HCT116 (cell line): ENCODE results near the gene FAM184A.

Source experiments
- EZH2 ChIP-seq: fragments of 200-600 bp; sonication (generic); IDR thresholded peaks from 2 replicates; pipeline ENCODE4 v1.6.1; 2017; ENCODE audit warnings: antibody characterized with exemption, mixed run types
- JUND ChIP-seq: IDR thresholded peaks from 2 replicates; pipeline ENCODE4 v1.6.1; 2012
- POLR2A ChIP-seq: IDR thresholded peaks from 2 replicates; pipeline ENCODE4 v1.7.0; 2011; ENCODE audit warnings: borderline replicate concordance; ENCODE audit not compliant: insufficient read depth, insufficient read length; ENCODE audit errors: extremely low read depth
- ZNF274 ChIP-seq: fragments of 200-500 bp; sonication (Bioruptor generic); IDR thresholded peaks from 2 replicates; pipeline ENCODE4 v1.6.1; 2014; ENCODE audit warnings: mild to moderate bottlenecking, low read depth, low read length, inconsistent platforms
- TF ChIP-seq, protein P1 (sequence below), 3 experiments: fragments of 200-600 bp in 1 of 3; sonication (generic) in 1 of 3; IDR thresholded peaks in 2 of 3; conservative IDR thresholded peaks in 1 of 3; 2 replicates each; pipeline ENCODE4 v1.5.1; 2012 to 2017; ENCODE audit warnings: low read depth in 2 of 3, low read length in 2 of 3, antibody characterized with exemption in 1 of 3, borderline replicate concordance in 1 of 3, control low read depth in 1 of 3, mild to moderate bottlenecking in 1 of 3, mixed read lengths in 1 of 3, mixed run types in 1 of 3, moderate library complexity in 1 of 3; ENCODE audit not compliant: insufficient read depth in 1 of 3

DNA sequence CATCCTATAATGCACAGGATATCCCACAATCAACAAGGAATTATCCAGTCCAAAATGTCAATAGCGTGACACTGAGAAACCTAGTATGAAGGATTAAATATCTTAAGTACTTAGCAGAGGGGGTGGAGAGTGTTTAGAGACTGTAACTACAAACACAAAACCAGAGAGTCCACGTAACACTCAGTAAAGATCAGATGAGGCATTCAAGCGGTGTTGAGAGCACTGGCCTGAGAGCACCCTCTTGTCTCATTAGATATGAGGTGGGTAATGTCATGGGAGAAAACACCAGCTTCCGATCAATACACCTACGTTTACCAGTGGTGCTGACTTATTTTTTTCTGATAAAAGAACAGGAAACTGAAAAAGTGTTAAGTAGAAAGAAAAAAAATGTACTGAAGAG is 2.3 kb downstream of the FAM184A start:
- no peak for TF ChIP-seq ZNF274
- TF ChIP-seq EZH2 = no peak
- TF ChIP-seq, protein P1, sequence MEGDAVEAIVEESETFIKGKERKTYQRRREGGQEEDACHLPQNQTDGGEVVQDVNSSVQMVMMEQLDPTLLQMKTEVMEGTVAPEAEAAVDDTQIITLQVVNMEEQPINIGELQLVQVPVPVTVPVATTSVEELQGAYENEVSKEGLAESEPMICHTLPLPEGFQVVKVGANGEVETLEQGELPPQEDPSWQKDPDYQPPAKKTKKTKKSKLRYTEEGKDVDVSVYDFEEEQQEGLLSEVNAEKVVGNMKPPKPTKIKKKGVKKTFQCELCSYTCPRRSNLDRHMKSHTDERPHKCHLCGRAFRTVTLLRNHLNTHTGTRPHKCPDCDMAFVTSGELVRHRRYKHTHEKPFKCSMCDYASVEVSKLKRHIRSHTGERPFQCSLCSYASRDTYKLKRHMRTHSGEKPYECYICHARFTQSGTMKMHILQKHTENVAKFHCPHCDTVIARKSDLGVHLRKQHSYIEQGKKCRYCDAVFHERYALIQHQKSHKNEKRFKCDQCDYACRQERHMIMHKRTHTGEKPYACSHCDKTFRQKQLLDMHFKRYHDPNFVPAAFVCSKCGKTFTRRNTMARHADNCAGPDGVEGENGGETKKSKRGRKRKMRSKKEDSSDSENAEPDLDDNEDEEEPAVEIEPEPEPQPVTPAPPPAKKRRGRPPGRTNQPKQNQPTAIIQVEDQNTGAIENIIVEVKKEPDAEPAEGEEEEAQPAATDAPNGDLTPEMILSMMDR (IDR thresholded peaks at IDR 0.05 in 2 of 3, conservative IDR thresholded peaks at IDR 0.05 in 1 of 3; ENCODE audit: borderline replicate concordance in 1 of 3, insufficient read depth in 1 of 3, low read depth in 2 of 3, low read length in 2 of 3) = no peak
- no peak for TF ChIP-seq POLR2A
- no peak for TF ChIP-seq JUND
